WTC11 (cell line): ENCODE data around the gene PITPNM3. TPM values are rescaled to one million over a fixed set of nuclear protein-coding genes. Genes with fewer than 3 reads are reported as not detected.

ENCODE experiments used
- ATAC-seq: fragments of 200-7000 bp; cut with Tn5 transposase; 2 replicates; pipeline ENCODE4 v1.10.0; 2021; ENCODE audit warnings: mild to moderate bottlenecking, moderate library complexity
- CTCF ChIA-PET: fragments of 300-600 bp; sonication (Branson Sonifier 250); formaldehyde crosslinking; loops from one replicate; lab custom pipeline; 2021; ENCODE audit warnings: antibody characterized with exemption; lab: Charles Lee
- POLR2A ChIA-PET: fragments of 350-600 bp; sonication (Branson Sonifier 250); formaldehyde crosslinking; loops from one replicate; lab custom pipeline; 2021; ENCODE audit warnings: antibody characterized with exemption; lab: Charles Lee
- DNase-seq: peaks from one replicate; pipeline ENCODE4 v3.0.0; 2021; ENCODE audit warnings: low spot score
- H3K27ac Mint-ChIP-seq: 2 replicates; pipeline ENCODE4 v1.8.0; 2021; ENCODE audit warnings: mixed read lengths
- H3K27me3 Mint-ChIP-seq: 2 replicates; pipeline ENCODE4 v1.8.0; 2021; ENCODE audit warnings: low read depth, mild to moderate bottlenecking, moderate library complexity, mixed read lengths
- H3K36me3 Mint-ChIP-seq: 2 replicates; pipeline ENCODE4 v1.8.0; 2021; ENCODE audit warnings: mixed read lengths
- H3K4me1 Mint-ChIP-seq: 2 replicates; pipeline ENCODE4 v1.8.0; 2022; ENCODE audit warnings: mixed read lengths
- H3K4me3 Mint-ChIP-seq: 2 replicates; pipeline ENCODE4 v1.8.0; 2021; ENCODE audit warnings: mild to moderate bottlenecking, moderate library complexity, mixed read lengths
- H3K9me3 Mint-ChIP-seq: 2 replicates; pipeline ENCODE4 v1.8.0; 2021; ENCODE audit warnings: mixed read lengths
- AFF4 ChIP-seq: sonication (generic); formaldehyde crosslinking; IDR thresholded peaks from 2 replicates; pipeline ENCODE4 v1.8.1; 2023; ENCODE audit warnings: mild to moderate bottlenecking, missing genetic modification reagents, borderline replicate concordance
- ATF2 ChIP-seq: sonication (generic); formaldehyde crosslinking; IDR thresholded peaks from 2 replicates; pipeline ENCODE4 v1.8.1; 2022; ENCODE audit warnings: low read depth, missing genetic modification reagents, borderline replicate concordance
- ERG ChIP-seq: fragments of 250-450 bp; sonication (Bioruptor Pico); IDR thresholded peaks from 2 replicates; pipeline ENCODE4 v1.8.0; 2021; ENCODE audit warnings: mild to moderate bottlenecking
- FOXK1 ChIP-seq: sonication (generic); formaldehyde crosslinking; IDR thresholded peaks from 2 replicates; pipeline ENCODE4 v1.8.0; 2022; ENCODE audit warnings: mild to moderate bottlenecking, moderate library complexity, missing genetic modification reagents
- FOXP1 ChIP-seq: sonication (generic); formaldehyde crosslinking; IDR thresholded peaks from 2 replicates; pipeline ENCODE4 v1.8.0; 2022; ENCODE audit warnings: missing genetic modification reagents, mild to moderate bottlenecking, moderate library complexity, borderline replicate concordance
- NFYB ChIP-seq: sonication (generic); formaldehyde crosslinking; conservative IDR thresholded peaks from 2 replicates; pipeline ENCODE4 v1.8.0; 2022; ENCODE audit warnings: low read depth, missing genetic modification reagents
- NR3C1 ChIP-seq: sonication (generic); formaldehyde crosslinking; conservative IDR thresholded peaks from 2 replicates; pipeline ENCODE4 v1.8.1; 2023; ENCODE audit warnings: low read depth, mild to moderate bottlenecking, missing genetic modification reagents
- SP1 ChIP-seq: sonication (generic); formaldehyde crosslinking; conservative IDR thresholded peaks from 2 replicates; pipeline ENCODE4 v1.8.1; 2022; ENCODE audit warnings: missing genetic modification reagents
- TCF7 ChIP-seq: sonication (generic); formaldehyde crosslinking; IDR thresholded peaks from 2 replicates; pipeline ENCODE4 v1.8.0; 2022; ENCODE audit warnings: mild to moderate bottlenecking, low read depth, missing genetic modification reagents, moderate library complexity
- ZNF138 ChIP-seq: sonication (generic); formaldehyde crosslinking; conservative IDR thresholded peaks from 2 replicates; pipeline ENCODE4 v1.8.1; 2022; ENCODE audit warnings: mild to moderate bottlenecking, moderate library complexity, missing genetic modification reagents
- ZNF317 ChIP-seq: sonication (generic); formaldehyde crosslinking; IDR thresholded peaks from 2 replicates; pipeline ENCODE4 v1.8.1; 2023; ENCODE audit warnings: low read depth, mild to moderate bottlenecking, moderate library complexity, missing genetic modification reagents, borderline replicate concordance
- ZNF423 ChIP-seq: fragments of 250-450 bp; sonication (Bioruptor Pico); IDR thresholded peaks from 2 replicates; pipeline ENCODE4 v2.1.2; 2022; ENCODE audit warnings: mild to moderate bottlenecking, moderate library complexity
- total RNA-seq: library from RNA; stranded (reverse); gene quantifications from 3 replicates; pipeline ENCODE4 v1.2.3, GENCODE V29; 2021
- TF ChIP-seq, protein P1 (sequence below): sonication (generic); formaldehyde crosslinking; IDR thresholded peaks from 2 replicates; pipeline ENCODE4 v1.8.0; 2022; ENCODE audit warnings: missing genetic modification reagents
- TF ChIP-seq, protein P2 (sequence below): sonication (generic); formaldehyde crosslinking; IDR thresholded peaks from 2 replicates; pipeline ENCODE4 v1.8.0; 2023; ENCODE audit warnings: mild to moderate bottlenecking, missing genetic modification reagents

The PITPNM3 gene
- total RNA-seq, 1 experiment from 2014 or later: 2.8 TPM

GRCh38 chr17:6541886-6542285 lies 14.5 kb downstream of the PITPNM3 start (continued):
- no peak for TF ChIP-seq AFF4 (CRISPR knock-in tag)
- TF ChIP-seq NFYB (CRISPR knock-in tag): no peak
- TF ChIP-seq SP1 (CRISPR knock-in tag): no peak
- TF ChIP-seq ATF2 (CRISPR knock-in tag): no peak
- TF ChIP-seq TCF7 (CRISPR knock-in tag): no peak
- TF ChIP-seq, protein P1, sequence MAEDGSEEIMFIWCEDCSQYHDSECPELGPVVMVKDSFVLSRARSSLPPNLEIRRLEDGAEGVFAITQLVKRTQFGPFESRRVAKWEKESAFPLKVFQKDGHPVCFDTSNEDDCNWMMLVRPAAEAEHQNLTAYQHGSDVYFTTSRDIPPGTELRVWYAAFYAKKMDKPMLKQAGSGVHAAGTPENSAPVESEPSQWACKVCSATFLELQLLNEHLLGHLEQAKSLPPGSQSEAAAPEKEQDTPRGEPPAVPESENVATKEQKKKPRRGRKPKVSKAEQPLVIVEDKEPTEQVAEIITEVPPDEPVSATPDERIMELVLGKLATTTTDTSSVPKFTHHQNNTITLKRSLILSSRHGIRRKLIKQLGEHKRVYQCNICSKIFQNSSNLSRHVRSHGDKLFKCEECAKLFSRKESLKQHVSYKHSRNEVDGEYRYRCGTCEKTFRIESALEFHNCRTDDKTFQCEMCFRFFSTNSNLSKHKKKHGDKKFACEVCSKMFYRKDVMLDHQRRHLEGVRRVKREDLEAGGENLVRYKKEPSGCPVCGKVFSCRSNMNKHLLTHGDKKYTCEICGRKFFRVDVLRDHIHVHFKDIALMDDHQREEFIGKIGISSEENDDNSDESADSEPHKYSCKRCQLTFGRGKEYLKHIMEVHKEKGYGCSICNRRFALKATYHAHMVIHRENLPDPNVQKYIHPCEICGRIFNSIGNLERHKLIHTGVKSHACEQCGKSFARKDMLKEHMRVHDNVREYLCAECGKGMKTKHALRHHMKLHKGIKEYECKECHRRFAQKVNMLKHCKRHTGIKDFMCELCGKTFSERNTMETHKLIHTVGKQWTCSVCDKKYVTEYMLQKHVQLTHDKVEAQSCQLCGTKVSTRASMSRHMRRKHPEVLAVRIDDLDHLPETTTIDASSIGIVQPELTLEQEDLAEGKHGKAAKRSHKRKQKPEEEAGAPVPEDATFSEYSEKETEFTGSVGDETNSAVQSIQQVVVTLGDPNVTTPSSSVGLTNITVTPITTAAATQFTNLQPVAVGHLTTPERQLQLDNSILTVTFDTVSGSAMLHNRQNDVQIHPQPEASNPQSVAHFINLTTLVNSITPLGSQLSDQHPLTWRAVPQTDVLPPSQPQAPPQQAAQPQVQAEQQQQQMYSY (CRISPR knock-in tag): no peak
- TF ChIP-seq FOXP1: no peak
- no peak for TF ChIP-seq ERG (CRISPR knock-in tag)
- TF ChIP-seq ZNF317: no peak
- TF ChIP-seq NR3C1 (CRISPR knock-in tag): no peak
- no peak for TF ChIP-seq FOXK1 (CRISPR knock-in tag)
- no peak for TF ChIP-seq ZNF138

DNA sequence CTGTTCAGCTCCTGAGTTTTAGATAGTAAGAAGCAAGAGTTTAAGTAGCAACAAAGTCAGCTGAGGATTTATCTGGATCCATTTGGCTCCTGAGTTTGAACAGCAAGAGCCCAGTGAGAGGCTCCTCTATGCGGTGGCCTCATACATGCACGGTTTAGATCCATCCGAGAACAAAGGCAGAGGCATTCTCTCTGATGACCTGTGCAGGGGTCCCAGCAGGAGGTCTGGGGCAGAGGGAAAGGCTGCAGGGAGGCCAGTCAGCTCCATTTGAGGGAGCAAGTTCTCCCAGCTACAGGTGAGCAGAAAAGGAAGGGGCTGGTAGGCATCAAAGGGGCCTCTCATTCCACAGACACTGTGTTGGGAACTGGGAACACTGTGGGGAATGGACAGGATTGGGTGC lies 16.5 kb downstream of the PITPNM3 start:
- Mint-ChIP-seq H3K27me3 (peaks cover 3% of the 10 kb centered on the region; the same call in 1 of the 2 replicates), H3K36me3 (0 out of 2 replicates have a peak, but pooled peaks cover 3% of the 10 kb centered on the region)
- CTCF ChIA-PET: no interaction called here

More for the DNA sequence above, 16.5 kb downstream of the PITPNM3 start:
- peak; percentile 94 for TF ChIP-seq ZNF423 (CRISPR knock-in tag)
- TF ChIP-seq, protein P2, sequence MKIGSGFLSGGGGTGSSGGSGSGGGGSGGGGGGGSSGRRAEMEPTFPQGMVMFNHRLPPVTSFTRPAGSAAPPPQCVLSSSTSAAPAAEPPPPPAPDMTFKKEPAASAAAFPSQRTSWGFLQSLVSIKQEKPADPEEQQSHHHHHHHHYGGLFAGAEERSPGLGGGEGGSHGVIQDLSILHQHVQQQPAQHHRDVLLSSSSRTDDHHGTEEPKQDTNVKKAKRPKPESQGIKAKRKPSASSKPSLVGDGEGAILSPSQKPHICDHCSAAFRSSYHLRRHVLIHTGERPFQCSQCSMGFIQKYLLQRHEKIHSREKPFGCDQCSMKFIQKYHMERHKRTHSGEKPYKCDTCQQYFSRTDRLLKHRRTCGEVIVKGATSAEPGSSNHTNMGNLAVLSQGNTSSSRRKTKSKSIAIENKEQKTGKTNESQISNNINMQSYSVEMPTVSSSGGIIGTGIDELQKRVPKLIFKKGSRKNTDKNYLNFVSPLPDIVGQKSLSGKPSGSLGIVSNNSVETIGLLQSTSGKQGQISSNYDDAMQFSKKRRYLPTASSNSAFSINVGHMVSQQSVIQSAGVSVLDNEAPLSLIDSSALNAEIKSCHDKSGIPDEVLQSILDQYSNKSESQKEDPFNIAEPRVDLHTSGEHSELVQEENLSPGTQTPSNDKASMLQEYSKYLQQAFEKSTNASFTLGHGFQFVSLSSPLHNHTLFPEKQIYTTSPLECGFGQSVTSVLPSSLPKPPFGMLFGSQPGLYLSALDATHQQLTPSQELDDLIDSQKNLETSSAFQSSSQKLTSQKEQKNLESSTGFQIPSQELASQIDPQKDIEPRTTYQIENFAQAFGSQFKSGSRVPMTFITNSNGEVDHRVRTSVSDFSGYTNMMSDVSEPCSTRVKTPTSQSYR (CRISPR knock-in tag): no peak
- no peak overlapping the region for H3K27ac Mint-ChIP-seq
- H3K4me1 Mint-ChIP-seq: peaks cover 20% of the 10 kb centered on the region
- no peak overlapping the region for H3K4me3 Mint-ChIP-seq
- H3K9me3 Mint-ChIP-seq: peaks cover 14% of the 10 kb centered on the region
- POLR2A ChIA-PET: no interaction called here
- DNase-seq: no peak
- ATAC-seq: no peak
